ENCODE data around the gene ATP6V0E2. TPM values are rescaled to one million over a fixed set of nuclear protein-coding genes. Genes with fewer than 3 reads are reported as not detected.

Gene ATP6V0E2
- total RNA-seq, 1 experiment from 2014 or later, result 19.0 TPM

DNA sequence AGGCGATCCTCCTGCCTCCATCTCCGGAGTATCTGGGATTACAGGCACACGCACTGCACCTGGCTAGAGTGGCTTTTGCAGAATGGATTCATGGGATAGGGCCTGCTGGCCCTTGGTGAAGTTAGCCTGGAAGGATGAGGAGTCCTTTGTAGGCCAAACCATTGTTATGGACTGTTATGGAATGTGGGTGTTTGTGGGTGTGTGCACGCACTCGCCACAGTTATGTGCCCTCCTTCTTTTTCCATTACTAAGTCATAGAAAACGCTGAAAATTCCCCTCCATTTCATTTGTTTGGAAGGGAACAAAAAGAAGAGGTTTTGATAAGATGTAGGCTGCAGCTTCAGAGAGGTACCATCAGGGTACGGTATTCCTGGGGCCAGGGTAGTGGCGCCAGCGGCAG lies 20.6 kb upstream of the ATP6V0E2 start:
- Histone ChIP-seq H3K9ac (ENCODE audit: extremely low read depth, insufficient read length, low read length) (no peak overlapping the region), H3K56ac (ENCODE audit: insufficient read length, low read depth, low read length) (no peak overlapping the region), H4K20me1 (ENCODE audit: control insufficient read depth, insufficient read depth, insufficient read length) (no peaks in the 10 kb centered on the region), H2BK120ac (ENCODE audit: low read depth, low read length, poor library complexity, severe bottlenecking) (no peak overlapping the region), H3K4me2 (ENCODE audit: insufficient read depth, insufficient read length, low read length) (no peak overlapping the region), H3K14ac (ENCODE audit: insufficient read depth, low read length) (no peak overlapping the region), H3K18ac (ENCODE audit: insufficient read length, low read depth, low read length) (no peak overlapping the region), H2AFZ (ENCODE audit: low read length) (no peak overlapping the region), H2AK5ac (ENCODE audit: insufficient read length, low read length) (no peak overlapping the region), H4K91ac (ENCODE audit: insufficient read length, low read depth, low read length) (no peak overlapping the region), H3K4ac (ENCODE audit: low read depth, low read length) (no peak overlapping the region), H2BK20ac (ENCODE audit: low read depth, low read length, poor library complexity, severe bottlenecking) (no peak overlapping the region), H2BK5ac (ENCODE audit: insufficient read length, low read length) (no peak overlapping the region), H4K8ac (replicated peaks; ENCODE audit: insufficient read length, low read depth, low read length) (no peak overlapping the region), H3T11ph (ENCODE audit: low read length) (no peak overlapping the region), H3K23ac (ENCODE audit: insufficient read length, low read depth, low read length) (no peak overlapping the region), H4K5ac (ENCODE audit: insufficient read length, low read depth, low read length) (no peak overlapping the region), H3K79me1 (ENCODE audit: insufficient read depth, low read depth, low read length, poor library complexity, severe bottlenecking) (no peaks in the 10 kb centered on the region), H3K23me2 (ENCODE audit: insufficient read length, low read depth, low read length, poor library complexity, severe bottlenecking) (peaks cover 5% of the 10 kb centered on the region), H3K9me3 (ENCODE audit: control insufficient read depth, low read depth, low read length) (no peaks in the 10 kb centered on the region), H3K4me1 (ENCODE audit: insufficient read depth, low read length) (peaks cover 15% of the 10 kb centered on the region; the same call in 1 of the 2 replicates), H3K27ac (ENCODE audit: insufficient read length, low read depth, low read length) (no peak overlapping the region), H2BK15ac (ENCODE audit: low read depth, low read length) (no peak overlapping the region), H2BK12ac (ENCODE audit: insufficient read length, low read depth, low read length) (no peak overlapping the region), H3K27me3 (ENCODE audit: insufficient read depth, low read length) (no peaks in the 10 kb centered on the region), H3K79me2 (ENCODE audit: insufficient read depth, low read length) (no peaks in the 10 kb centered on the region)
- H3K27ac Mint-ChIP-seq, result no peak overlapping the region
- H3K9me3 Mint-ChIP-seq, result no peaks in the 10 kb centered on the region
- H3K27me3 Mint-ChIP-seq (ENCODE audit: low read depth), result peaks cover 4% of the 10 kb centered on the region
- TF ChIP-seq, protein P1, sequence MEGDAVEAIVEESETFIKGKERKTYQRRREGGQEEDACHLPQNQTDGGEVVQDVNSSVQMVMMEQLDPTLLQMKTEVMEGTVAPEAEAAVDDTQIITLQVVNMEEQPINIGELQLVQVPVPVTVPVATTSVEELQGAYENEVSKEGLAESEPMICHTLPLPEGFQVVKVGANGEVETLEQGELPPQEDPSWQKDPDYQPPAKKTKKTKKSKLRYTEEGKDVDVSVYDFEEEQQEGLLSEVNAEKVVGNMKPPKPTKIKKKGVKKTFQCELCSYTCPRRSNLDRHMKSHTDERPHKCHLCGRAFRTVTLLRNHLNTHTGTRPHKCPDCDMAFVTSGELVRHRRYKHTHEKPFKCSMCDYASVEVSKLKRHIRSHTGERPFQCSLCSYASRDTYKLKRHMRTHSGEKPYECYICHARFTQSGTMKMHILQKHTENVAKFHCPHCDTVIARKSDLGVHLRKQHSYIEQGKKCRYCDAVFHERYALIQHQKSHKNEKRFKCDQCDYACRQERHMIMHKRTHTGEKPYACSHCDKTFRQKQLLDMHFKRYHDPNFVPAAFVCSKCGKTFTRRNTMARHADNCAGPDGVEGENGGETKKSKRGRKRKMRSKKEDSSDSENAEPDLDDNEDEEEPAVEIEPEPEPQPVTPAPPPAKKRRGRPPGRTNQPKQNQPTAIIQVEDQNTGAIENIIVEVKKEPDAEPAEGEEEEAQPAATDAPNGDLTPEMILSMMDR (conservative IDR thresholded peaks at IDR 0.05), result no peak
- peaks cover 39 to 41% of the 10 kb centered on the region in 2 experiments for H3K4me1 Mint-ChIP-seq
- no peak for DNase-seq
- no CpG with 5 or more reads among the region's 9 CpGs for WGBS (ENCODE audit: extremely low coverage, insufficient read length, low lambda C conversion rate)
- no peaks in the 10 kb centered on the region; a peak in 1 of 7 replicates for H3K36me3 Mint-ChIP-seq (ENCODE audit: insufficient read depth in 1 of 3, low read depth in 3 of 3)
- H3K4me3 Mint-ChIP-seq, result no peak overlapping the region
